CD4-positive, alpha-beta T cell (primary cell): ENCODE results near the gene TMEM121B. TPM values are rescaled to one million over a fixed set of nuclear protein-coding genes. Genes with fewer than 3 reads are reported as not detected.

ENCODE experiments used
- ATAC-seq: fragments of 200-7000 bp; cut with Tn5 transposase; one replicate; pipeline ENCODE4 v1.10.0; 2022; ENCODE audit warnings: mild to moderate bottlenecking; ENCODE audit not compliant: poor library complexity
- CTCF ChIA-PET: fragments of 350-600 bp; sonication (Branson Sonifier 250); formaldehyde crosslinking; loops from one replicate; lab custom pipeline; 2021; ENCODE audit warnings: antibody characterized with exemption, inconsistent platforms; lab: Charles Lee
- POLR2A ChIA-PET: fragments of 350-600 bp; sonication (Branson Sonifier 250); formaldehyde crosslinking; loops from one replicate; lab custom pipeline; 2021; ENCODE audit warnings: antibody characterized with exemption, inconsistent platforms; lab: Charles Lee
- DNase-seq, 14 experiments: peaks; one replicate each; pipeline ENCODE4 v3.0.0-alpha.2; 2013 to 2020; ENCODE audit warnings: mixed read lengths in 2 of 14
- H3K27ac ChIP-seq, 2 donors: one replicate each; pipeline versions ENCODE4 v1.5.1 to v1.7.0; 2013; ENCODE audit warnings: low read length in 2 of 2, low read depth in 1 of 2, mild to moderate bottlenecking in 1 of 2
- H3K27me3 ChIP-seq, 2 experiments: 1 replicate in 1 of 2; 2 replicates in 1 of 2; pipeline versions ENCODE4 v1.6.1 to v1.7.0; 2013; ENCODE audit warnings: low read length in 2 of 2, control low read depth in 1 of 2, mild to moderate bottlenecking in 1 of 2, moderate library complexity in 1 of 2; ENCODE audit not compliant: insufficient read depth in 2 of 2, control insufficient read depth in 1 of 2
- H3K36me3 ChIP-seq: one replicate; pipeline ENCODE4 v1.6.1; 2013; ENCODE audit warnings: low read length, control low read depth; ENCODE audit not compliant: insufficient read depth
- H3K4me1 ChIP-seq: one replicate; pipeline ENCODE4 v1.6.1; 2013; ENCODE audit warnings: low read length, control low read depth; ENCODE audit not compliant: insufficient read depth
- H3K4me3 ChIP-seq: one replicate; pipeline ENCODE4 v1.5.1; 2013; ENCODE audit warnings: mild to moderate bottlenecking, low read length, moderate library complexity
- H3K9me3 ChIP-seq, 2 experiments: 1 replicate in 1 of 2; 2 replicates in 1 of 2; pipeline versions ENCODE4 v1.6.1 to v1.7.0; 2013; ENCODE audit warnings: low read length in 2 of 2, mild to moderate bottlenecking in 2 of 2, control low read depth in 1 of 2, moderate library complexity in 1 of 2; ENCODE audit not compliant: control insufficient read depth in 1 of 2, insufficient read depth in 1 of 2
- H3K27ac Mint-ChIP-seq: one replicate; pipeline ENCODE4 v1.8.0; 2020; ENCODE audit warnings: mixed read lengths
- H3K27me3 Mint-ChIP-seq: one replicate; pipeline ENCODE4 v1.8.0; 2021; ENCODE audit warnings: mixed read lengths
- H3K36me3 Mint-ChIP-seq: one replicate; pipeline ENCODE4 v1.8.0; 2021; ENCODE audit warnings: low read depth, mixed read lengths
- H3K4me1 Mint-ChIP-seq: one replicate; pipeline ENCODE4 v1.8.0; 2021; ENCODE audit warnings: low read depth, mixed read lengths
- H3K4me3 Mint-ChIP-seq: one replicate; pipeline ENCODE4 v1.8.0; 2020; ENCODE audit warnings: mild to moderate bottlenecking, mixed read lengths
- H3K9me3 Mint-ChIP-seq: one replicate; pipeline ENCODE4 v1.8.0; 2020; ENCODE audit warnings: mixed read lengths
- intact Hi-C, 2 experiments: fragments of 100-400 bp; cut with DNase I in 1 of 2; cut with micrococcal nuclease in 1 of 2; formaldehyde crosslinking; loops; one replicate each; pipeline versions ENCODE4 v1.15.1 to v1.9.0; 2023 to 2025; cut with DNase I, micrococcal nuclease
- total RNA-seq, 174 experiments: library from RNA in 2 of 174; stranded (reverse) in 2 of 174; gene quantifications; one replicate each; pipeline ENCODE4 v1.2.3 and lab custom pipeline; 2021 to 2026
- TF ChIP-seq, protein P1 (sequence below): fragments of 200-600 bp; IDR thresholded peaks from one replicate; pipeline ENCODE4 v1.8.0; 2022; ENCODE audit warnings: antibody characterized with exemption, mild to moderate bottlenecking

Gene TMEM121B
- total RNA-seq, 2 experiments from 2014 or later: 0.05 to 0.08 TPM

DNA sequence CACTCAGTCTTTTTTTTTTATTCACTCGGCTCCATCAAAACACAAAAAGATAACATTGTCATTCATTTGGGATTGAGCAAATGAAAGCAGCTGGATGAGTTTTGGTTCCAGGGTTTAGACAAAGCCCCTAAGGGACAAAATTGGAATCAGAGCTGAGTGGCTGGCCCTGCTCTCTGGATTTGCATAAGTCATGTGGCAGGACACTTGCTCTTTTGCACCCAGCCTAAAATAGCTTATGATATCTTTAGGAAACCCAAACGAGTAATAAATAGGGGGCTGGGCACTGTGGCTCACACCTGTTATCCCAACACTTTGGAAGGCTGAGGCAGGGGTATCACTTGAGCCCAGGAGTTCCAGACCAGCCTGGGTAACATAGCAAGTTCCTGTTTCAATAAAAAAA lies 11.0 kb upstream of the TMEM121B start:
- Mint-ChIP-seq H3K9me3 (no peaks in the 10 kb centered on the region), H3K36me3 (peaks cover 8% of the 10 kb centered on the region), H3K4me3 (no peak overlapping the region), H3K27ac (no peak overlapping the region), H3K4me1 (no peaks in the 10 kb centered on the region), H3K27me3 (no peaks in the 10 kb centered on the region)
- ChIA-PET POLR2A (interaction anchor here (0.8 kb wide), 1 partner anchor 16 kb away, joined by 3 read pairs; no protein-coding TSS in a partner anchor), CTCF (no interaction called here)
- ATAC-seq (no peak), DNase-seq (no peak)
- no peaks in the 10 kb centered on the region for H3K9me3 ChIP-seq
- H3K27ac ChIP-seq: no peak overlapping the region
- H3K4me1 ChIP-seq: no peaks in the 10 kb centered on the region
- TF ChIP-seq, protein P1, sequence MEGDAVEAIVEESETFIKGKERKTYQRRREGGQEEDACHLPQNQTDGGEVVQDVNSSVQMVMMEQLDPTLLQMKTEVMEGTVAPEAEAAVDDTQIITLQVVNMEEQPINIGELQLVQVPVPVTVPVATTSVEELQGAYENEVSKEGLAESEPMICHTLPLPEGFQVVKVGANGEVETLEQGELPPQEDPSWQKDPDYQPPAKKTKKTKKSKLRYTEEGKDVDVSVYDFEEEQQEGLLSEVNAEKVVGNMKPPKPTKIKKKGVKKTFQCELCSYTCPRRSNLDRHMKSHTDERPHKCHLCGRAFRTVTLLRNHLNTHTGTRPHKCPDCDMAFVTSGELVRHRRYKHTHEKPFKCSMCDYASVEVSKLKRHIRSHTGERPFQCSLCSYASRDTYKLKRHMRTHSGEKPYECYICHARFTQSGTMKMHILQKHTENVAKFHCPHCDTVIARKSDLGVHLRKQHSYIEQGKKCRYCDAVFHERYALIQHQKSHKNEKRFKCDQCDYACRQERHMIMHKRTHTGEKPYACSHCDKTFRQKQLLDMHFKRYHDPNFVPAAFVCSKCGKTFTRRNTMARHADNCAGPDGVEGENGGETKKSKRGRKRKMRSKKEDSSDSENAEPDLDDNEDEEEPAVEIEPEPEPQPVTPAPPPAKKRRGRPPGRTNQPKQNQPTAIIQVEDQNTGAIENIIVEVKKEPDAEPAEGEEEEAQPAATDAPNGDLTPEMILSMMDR: no peak
- H3K4me3 ChIP-seq: no peak overlapping the region
- peaks cover under 1% of the 10 kb centered on the region for H3K36me3 ChIP-seq
- intact Hi-C loops: no loop called here
- H3K27me3 ChIP-seq: no peaks in the 10 kb centered on the region

DNA sequence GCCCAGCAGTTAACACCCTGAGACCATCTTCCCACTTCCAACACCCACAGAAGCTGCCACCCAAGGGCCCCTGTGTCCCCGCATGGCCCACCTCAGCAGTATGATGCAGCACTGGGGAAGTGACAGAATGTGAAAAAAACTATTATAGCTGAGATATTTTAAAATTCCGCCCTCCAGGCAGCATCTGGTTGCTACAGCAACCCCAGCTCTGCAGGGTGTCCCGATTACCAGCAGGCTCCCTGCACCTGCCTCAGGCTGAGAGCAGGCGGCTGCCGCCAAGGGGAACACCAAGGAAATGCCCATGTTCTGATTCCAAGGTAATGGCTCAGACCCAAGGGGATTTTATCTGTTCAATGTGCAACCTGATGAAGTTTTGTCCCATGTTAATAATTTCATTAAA lies 10.5 kb upstream of the TMEM121B start:
- Histone ChIP-seq H3K36me3 (no peaks in the 10 kb centered on the region), H3K4me3 (no peak overlapping the region), H3K4me1 (no peaks in the 10 kb centered on the region), H3K27me3 (no peaks in the 10 kb centered on the region), H3K9me3 (no peaks in the 10 kb centered on the region), H3K27ac (no peak overlapping the region)
- no peaks in the 10 kb centered on the region for H3K9me3 Mint-ChIP-seq
- no peaks in the 10 kb centered on the region for H3K27me3 Mint-ChIP-seq
- intact Hi-C loops: no loop called here
- POLR2A ChIA-PET: interaction anchor here (0.8 kb wide), 1 partner anchor 16 kb away, joined by 3 read pairs; no protein-coding TSS in a partner anchor
- TF ChIP-seq, protein P1: no peak
- H3K36me3 Mint-ChIP-seq: peaks cover 4% of the 10 kb centered on the region
- no peak overlapping the region for H3K4me3 Mint-ChIP-seq
- no peak for DNase-seq
- no peak overlapping the region for H3K27ac Mint-ChIP-seq
- ATAC-seq: no peak
- CTCF ChIA-PET: no interaction called here
- no peaks in the 10 kb centered on the region for H3K4me1 Mint-ChIP-seq

DNA sequence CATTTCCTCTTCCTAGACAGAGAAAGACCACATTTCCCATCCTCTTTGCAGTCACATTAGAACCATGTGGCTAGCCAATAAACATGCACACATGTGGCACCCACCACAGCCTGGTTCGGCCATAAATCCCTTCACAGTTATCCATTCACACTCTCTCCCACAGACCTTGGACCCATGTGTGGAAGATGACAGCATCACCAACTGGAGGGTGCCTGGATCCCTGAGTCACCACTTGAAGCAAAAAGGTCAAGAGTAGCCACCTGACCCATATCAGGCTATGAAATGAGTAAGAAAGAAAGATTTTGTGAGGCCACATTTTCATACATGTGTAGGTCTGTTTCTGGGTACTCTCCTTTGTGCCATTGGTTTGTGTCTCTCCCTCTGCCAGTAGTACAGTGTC lies 9.0 kb upstream of the TMEM121B start:
- Histone ChIP-seq H3K9me3 (no peaks in the 10 kb centered on the region), H3K4me1 (no peaks in the 10 kb centered on the region), H3K27me3 (no peaks in the 10 kb centered on the region), H3K4me3 (no peak overlapping the region), H3K27ac (no peak overlapping the region), H3K36me3 (no peaks in the 10 kb centered on the region)
- DNase-seq (no peak), ATAC-seq (no peak)
- no peak overlapping the region for H3K4me3 Mint-ChIP-seq
- H3K4me1 Mint-ChIP-seq: no peaks in the 10 kb centered on the region
- H3K27ac Mint-ChIP-seq: no peak overlapping the region
- H3K36me3 Mint-ChIP-seq: peaks cover 4% of the 10 kb centered on the region
- no peaks in the 10 kb centered on the region for H3K27me3 Mint-ChIP-seq
- ChIA-PET POLR2A (no interaction called here), CTCF (no interaction called here)
- TF ChIP-seq, protein P1: no peak
- intact Hi-C loops: no loop called here
- no peaks in the 10 kb centered on the region for H3K9me3 Mint-ChIP-seq
